Measurements from ENCODE around the gene TSPAN10.
"Not testable (repeated sequence)": the region's sequence is repeated elsewhere in the genome, so short reads cannot be mapped to it uniquely, and the experiment has no call there.

The TSPAN10 gene

GRCh38 chr17:81660441-81660840 lies 23.4 kb downstream of the TSPAN10 start:
- Mint-ChIP-seq H3K27me3 (no peaks in the 10 kb centered on the region), H3K27ac (no peak overlapping the region), H3K4me3 (no peak overlapping the region), H3K9me3 (no peaks in the 10 kb centered on the region), H3K4me1 (ENCODE audit: low read depth) (peaks cover 28% of the 10 kb centered on the region), H3K36me3 (ENCODE audit: low read depth) (peaks cover 16% of the 10 kb centered on the region)
- intact Hi-C loops (cut with micrococcal nuclease): no loop called here

- Mint-ChIP-seq H3K27ac (no peak overlapping the region), H3K36me3 (ENCODE audit: low read depth) (peaks cover 31% of the 10 kb centered on the region), H3K9me3 (no peaks in the 10 kb centered on the region), H3K27me3 (no peaks in the 10 kb centered on the region), H3K4me1 (ENCODE audit: low read depth) (peaks cover 23% of the 10 kb centered on the region), H3K4me3 (no peak overlapping the region)
- intact Hi-C loops (cut with micrococcal nuclease): no loop called here
Measured at GRCh38 chr17:81662002-81662401, 25.0 kb downstream of the TSPAN10 start.

GRCh38 chr17:81664051-81664470 lies 27.1 kb downstream of the TSPAN10 start:
- Mint-ChIP-seq H3K4me1 (ENCODE audit: low read depth) (peaks cover 35% of the 10 kb centered on the region), H3K36me3 (ENCODE audit: low read depth) (peaks cover 48% of the 10 kb centered on the region), H3K27ac (no peak overlapping the region), H3K4me3 (no peak overlapping the region), H3K9me3 (no peaks in the 10 kb centered on the region), H3K27me3 (no peaks in the 10 kb centered on the region)
- intact Hi-C loops (cut with micrococcal nuclease): no loop called here

GRCh38 chr17:81665205-81666091 lies 28.5 kb downstream of the TSPAN10 start:
- H3K27ac Mint-ChIP-seq: peak overlapping the region; percentile 89
- intact Hi-C loops (cut with micrococcal nuclease): loop anchor here (1.0 kb wide), 1 partner anchor 28 kb away; the partner anchor contains the start of genes NPLOC4 and TSPAN10
- no peaks in the 10 kb centered on the region for H3K9me3 Mint-ChIP-seq
- peak overlapping the region; percentile 89 for H3K4me3 Mint-ChIP-seq
- H3K27me3 Mint-ChIP-seq: no peaks in the 10 kb centered on the region
- peaks cover 39% of the 10 kb centered on the region for H3K4me1 Mint-ChIP-seq (ENCODE audit: low read depth)
- H3K36me3 Mint-ChIP-seq (ENCODE audit: low read depth): peaks cover 62% of the 10 kb centered on the region

- Mint-ChIP-seq H3K27ac (peak overlapping the region; percentile 89), H3K4me3 (peak overlapping the region; percentile 89), H3K4me1 (ENCODE audit: low read depth) (peaks cover 39% of the 10 kb centered on the region), H3K9me3 (no peaks in the 10 kb centered on the region), H3K27me3 (no peaks in the 10 kb centered on the region), H3K36me3 (ENCODE audit: low read depth) (peaks cover 67% of the 10 kb centered on the region)
- intact Hi-C loops (cut with micrococcal nuclease): loop anchor here (1.0 kb wide), 1 partner anchor 29 kb away; the partner anchor contains the start of genes NPLOC4 and TSPAN10
Measured at GRCh38 chr17:81666092-81666341, 29.0 kb downstream of the TSPAN10 start.

GRCh38 chr17:81666342-81667191 lies 29.6 kb downstream of the TSPAN10 start, which contains the start of the genes CCDC137 and OXLD1:
CCDC137 (plus strand) TSS chr17:81666737; CDS start chr17:81666767, 30 bp downstream.
OXLD1 (minus strand) TSS chr17:81666605; CDS start chr17:81666577, 28 bp downstream.
- Mint-ChIP-seq H3K27me3 (no peaks in the 10 kb centered on the region), H3K4me3 (peak within 1 kb of the TSS; percentile 89), H3K9me3 (no peaks in the 10 kb centered on the region), H3K36me3 (ENCODE audit: low read depth) (peaks cover 73% of the 10 kb centered on the region), H3K4me1 (ENCODE audit: low read depth) (peaks cover 39% of the 10 kb centered on the region), H3K27ac (peak within 1 kb of the TSS; percentile 89)
- intact Hi-C loops (cut with micrococcal nuclease): loop anchor here (1.0 kb wide), 1 partner anchor 29 kb away; the partner anchor contains the start of genes NPLOC4 and TSPAN10

- Mint-ChIP-seq H3K4me1 (ENCODE audit: low read depth) (peaks cover 39% of the 10 kb centered on the region), H3K9me3 (no peaks in the 10 kb centered on the region), H3K27me3 (no peaks in the 10 kb centered on the region), H3K27ac (peak overlapping the region; percentile 16), H3K4me3 (peak overlapping the region; percentile 89), H3K36me3 (ENCODE audit: low read depth) (peaks cover 85% of the 10 kb centered on the region)
- intact Hi-C loops (cut with micrococcal nuclease): no loop called here
Measured at GRCh38 chr17:81667754-81668153, 30.8 kb downstream of the TSPAN10 start.

GRCh38 chr17:81672504-81672903 lies 35.5 kb downstream of the TSPAN10 start:
- Mint-ChIP-seq H3K4me3 (no peak overlapping the region), H3K9me3 (no peaks in the 10 kb centered on the region), H3K4me1 (ENCODE audit: low read depth) (peaks cover 27% of the 10 kb centered on the region), H3K27me3 (no peaks in the 10 kb centered on the region), H3K27ac (no peak overlapping the region), H3K36me3 (ENCODE audit: low read depth) (peaks cover 81% of the 10 kb centered on the region)
- intact Hi-C loops (cut with micrococcal nuclease): no loop called here

GRCh38 chr17:81672954-81673353 lies 36.0 kb downstream of the TSPAN10 start:
- H3K4me1 Mint-ChIP-seq (ENCODE audit: low read depth): peaks cover 22% of the 10 kb centered on the region
- no peak overlapping the region for H3K27ac Mint-ChIP-seq
- H3K4me3 Mint-ChIP-seq: no peak overlapping the region
- no peaks in the 10 kb centered on the region for H3K9me3 Mint-ChIP-seq
- H3K36me3 Mint-ChIP-seq (ENCODE audit: low read depth): peaks cover 76% of the 10 kb centered on the region
- intact Hi-C loops (cut with micrococcal nuclease): no loop called here
- no peaks in the 10 kb centered on the region for H3K27me3 Mint-ChIP-seq

- intact Hi-C loops (cut with micrococcal nuclease): no loop called here
- H3K27ac Mint-ChIP-seq: no peak overlapping the region
Measured at GRCh38 chr17:81673561-81674258, 36.7 kb downstream of the TSPAN10 start.

GRCh38 chr17:81675515-81676221 lies 38.7 kb downstream of the TSPAN10 start:
- Mint-ChIP-seq H3K36me3 (ENCODE audit: low read depth) (peaks cover 68% of the 10 kb centered on the region), H3K4me1 (ENCODE audit: low read depth) (peaks cover 11% of the 10 kb centered on the region)
- H3K27ac Mint-ChIP-seq; H3K9me3 Mint-ChIP-seq; H3K4me3 Mint-ChIP-seq; intact Hi-C loops (cut with micrococcal nuclease); H3K27me3 Mint-ChIP-seq: not testable (repeated sequence)

More at GRCh38 chr17:81673561-81674258, 36.7 kb downstream of the TSPAN10 start:
- no peaks in the 10 kb centered on the region for H3K27me3 Mint-ChIP-seq
- no peaks in the 10 kb centered on the region for H3K9me3 Mint-ChIP-seq
- H3K4me3 Mint-ChIP-seq: no peak overlapping the region
- peaks cover 69% of the 10 kb centered on the region for H3K36me3 Mint-ChIP-seq (ENCODE audit: low read depth)
- H3K4me1 Mint-ChIP-seq (ENCODE audit: low read depth): peaks cover 14% of the 10 kb centered on the region

- H3K4me1 Mint-ChIP-seq (ENCODE audit: low read depth): peaks cover 11% of the 10 kb centered on the region
- no peak overlapping the region for H3K27ac Mint-ChIP-seq
- no peaks in the 10 kb centered on the region for H3K9me3 Mint-ChIP-seq
- H3K36me3 Mint-ChIP-seq (ENCODE audit: low read depth): peaks cover 68% of the 10 kb centered on the region
- no peak overlapping the region for H3K4me3 Mint-ChIP-seq
- intact Hi-C loops (cut with micrococcal nuclease): no loop called here
- H3K27me3 Mint-ChIP-seq: no peaks in the 10 kb centered on the region
Measured at GRCh38 chr17:81676906-81677305, 39.9 kb downstream of the TSPAN10 start.

GRCh38 chr17:81680150-81680549 lies 43.2 kb downstream of the TSPAN10 start:
- no peaks in the 10 kb centered on the region for H3K9me3 Mint-ChIP-seq
- H3K4me1 Mint-ChIP-seq (ENCODE audit: low read depth): peaks cover 29% of the 10 kb centered on the region
- H3K36me3 Mint-ChIP-seq (ENCODE audit: low read depth): peaks cover 50% of the 10 kb centered on the region
- H3K4me3 Mint-ChIP-seq: no peak overlapping the region
- intact Hi-C loops (cut with micrococcal nuclease): no loop called here
- H3K27ac Mint-ChIP-seq: no peak overlapping the region
- no peaks in the 10 kb centered on the region for H3K27me3 Mint-ChIP-seq
